Ishikawa (cell line): ENCODE data around the gene UNC5B.

Experiments
- CEBPB ChIP-seq: IDR thresholded peaks from 2 replicates; pipeline ENCODE4 v1.6.1; 2012
- CREB1 ChIP-seq: IDR thresholded peaks from 2 replicates; pipeline ENCODE4 v1.6.1; 2012; ENCODE audit warnings: low read depth
- EGR1 ChIP-seq: IDR thresholded peaks from 2 replicates; pipeline ENCODE4 v1.6.1; 2012
- EP300 ChIP-seq: IDR thresholded peaks from 2 replicates; pipeline ENCODE4 v1.6.1; 2012; ENCODE audit warnings: borderline replicate concordance
- FOXM1 ChIP-seq: IDR thresholded peaks from 2 replicates; pipeline ENCODE4 v1.6.1; 2012; ENCODE audit warnings: low read depth, borderline replicate concordance
- MAX ChIP-seq: IDR thresholded peaks from 2 replicates; pipeline ENCODE4 v1.6.1; 2012
- NFIC ChIP-seq: IDR thresholded peaks from 2 replicates; pipeline ENCODE4 v1.6.1; 2012
- RAD21 ChIP-seq: IDR thresholded peaks from 2 replicates; pipeline ENCODE4 v1.6.1; 2012; ENCODE audit warnings: low read depth
- REST ChIP-seq: IDR thresholded peaks from 2 replicates; pipeline ENCODE4 v1.6.1; 2012; ENCODE audit warnings: low read depth, mild to moderate bottlenecking
- TAF1 ChIP-seq: IDR thresholded peaks from 2 replicates; pipeline ENCODE4 v1.6.1; 2012; ENCODE audit warnings: low read depth, mild to moderate bottlenecking
- TCF12 ChIP-seq: IDR thresholded peaks from 2 replicates; pipeline ENCODE4 v1.6.1; 2012; ENCODE audit warnings: low read depth
- TEAD4 ChIP-seq: IDR thresholded peaks from 2 replicates; pipeline ENCODE4 v1.6.1; 2012
- USF1 ChIP-seq: IDR thresholded peaks from 2 replicates; pipeline ENCODE4 v1.6.1; 2012
- YY1 ChIP-seq: IDR thresholded peaks from 2 replicates; pipeline ENCODE4 v1.6.1; 2012; ENCODE audit warnings: low read depth
- ZBTB7A ChIP-seq: IDR thresholded peaks from 2 replicates; pipeline ENCODE4 v1.6.1; 2012; ENCODE audit warnings: low read depth

The UNC5B gene

GRCh38 chr10:71266147-71266917 lies 54.0 kb downstream of the UNC5B start:
- TF ChIP-seq EGR1: no peak
- TF ChIP-seq NFIC: no peak
- TF ChIP-seq FOXM1: no peak
- no peak for TF ChIP-seq EP300
- TF ChIP-seq TAF1: no peak
- no peak for TF ChIP-seq ZBTB7A
- TF ChIP-seq RAD21: no peak
- TF ChIP-seq MAX: no peak
- no peak for TF ChIP-seq TEAD4
- TF ChIP-seq USF1: no peak
- TF ChIP-seq YY1: no peak
- TF ChIP-seq REST: no peak
- TF ChIP-seq CEBPB: no peak
- no peak for TF ChIP-seq TCF12

- no peak for TF ChIP-seq TAF1
- no peak for TF ChIP-seq TEAD4
- no peak for TF ChIP-seq USF1
- no peak for TF ChIP-seq TCF12
Observed at GRCh38 chr10:71266918-71267442, 54.6 kb downstream of the UNC5B start.

GRCh38 chr10:71267508-71268240 lies 55.3 kb downstream of the UNC5B start:
- TF ChIP-seq REST: no peak
- no peak for TF ChIP-seq CREB1
- TF ChIP-seq TAF1: no peak
- no peak for TF ChIP-seq ZBTB7A
- TF ChIP-seq EP300: no peak
- no peak for TF ChIP-seq MAX
- no peak for TF ChIP-seq CEBPB
- no peak for TF ChIP-seq NFIC
- TF ChIP-seq TEAD4: no peak
- TF ChIP-seq YY1: no peak

GRCh38 chr10:71268247-71268691 lies 55.9 kb downstream of the UNC5B start:
- TF ChIP-seq FOXM1 (no peak), RAD21 (peak; percentile 23; the same call in 1 of the 2 replicates)

- TF ChIP-seq CEBPB (no peak), CREB1 (no peak), FOXM1 (no peak), MAX (no peak), NFIC (no peak), RAD21 (no peak), TCF12 (no peak), TEAD4 (no peak), EP300 (no peak), YY1 (no peak), ZBTB7A (no peak), REST (no peak), TAF1 (no peak), USF1 (no peak), EGR1 (no peak)
Observed at GRCh38 chr10:71268758-71269157, 56.4 kb downstream of the UNC5B start.
